Parathyroid adenoma (tissue), 2 donors: ENCODE data around the gene TEAD1.
A peak's percentile ranks its signal among the peaks of the same experiment; 100 is the strongest.

Experiments
- H2AFZ ChIP-seq: fragments of 300-600 bp; sonication (generic); one replicate; pipeline ENCODE4 v1.7.0; 2017; ENCODE audit warnings: antibody characterized with exemption, mild to moderate bottlenecking
- H3K27ac ChIP-seq: fragments of 300-600 bp; sonication (generic); one replicate; pipeline ENCODE4 v1.7.0; 2017
- H3K27me3 ChIP-seq: fragments of 300-600 bp; sonication (generic); one replicate; pipeline ENCODE4 v1.7.0; 2017; ENCODE audit warnings: low read length; ENCODE audit not compliant: control insufficient read depth, insufficient read depth
- H3K36me3 ChIP-seq: fragments of 300-600 bp; sonication (generic); one replicate; pipeline ENCODE4 v1.7.0; 2017; ENCODE audit warnings: low read length; ENCODE audit not compliant: control insufficient read depth, insufficient read depth
- H3K4me1 ChIP-seq: fragments of 300-600 bp; sonication (generic); one replicate; pipeline ENCODE4 v1.7.0; 2017; ENCODE audit warnings: control low read depth
- H3K4me2 ChIP-seq: fragments of 300-600 bp; sonication (generic); one replicate; pipeline ENCODE4 v1.7.0; 2017; ENCODE audit warnings: low read length
- H3K4me3 ChIP-seq: fragments of 300-600 bp; sonication (generic); one replicate; pipeline ENCODE4 v1.7.0; 2017; ENCODE audit warnings: low read depth, low read length
- H3K79me2 ChIP-seq: fragments of 300-600 bp; sonication (generic); one replicate; pipeline ENCODE4 v1.7.0; 2017; ENCODE audit warnings: control low read depth
- H3K9ac ChIP-seq: fragments of 300-600 bp; sonication (generic); one replicate; pipeline ENCODE4 v1.7.0; 2017; ENCODE audit warnings: mild to moderate bottlenecking
- H3K9me3 ChIP-seq: fragments of 300-600 bp; sonication (generic); one replicate; pipeline ENCODE4 v1.7.0; 2017; ENCODE audit warnings: low read length; ENCODE audit not compliant: control insufficient read depth
- CTCF ChIP-seq: fragments of 300-600 bp; sonication (generic); IDR thresholded peaks from one replicate; pipeline ENCODE4 v1.7.0; 2017; ENCODE audit warnings: antibody characterized with exemption, mild to moderate bottlenecking
- donor health status: primary hyperparathyroidism.

TEAD1 gene

GRCh38 chr11:12841946-12842630, 167.9 kb downstream of the TEAD1 start:
- Histone ChIP-seq H3K9ac (no peak overlapping the region), H3K79me2 (peaks cover 4% of the 10 kb centered on the region), H2AFZ (peak overlapping the region; percentile 48), H3K9me3 (no peaks in the 10 kb centered on the region), H3K27ac (peak overlapping the region; percentile 62), H3K4me2 (peak overlapping the region; percentile 24), H3K36me3 (no peaks in the 10 kb centered on the region), H3K4me1 (peaks cover 2% of the 10 kb centered on the region), H3K27me3 (no peaks in the 10 kb centered on the region), H3K4me3 (no peak overlapping the region)
- no peak for TF ChIP-seq CTCF

GRCh38 chr11:12842933-12843636, 168.9 kb downstream of the TEAD1 start:
- Histone ChIP-seq H3K79me2 (no peaks in the 10 kb centered on the region), H3K4me2 (peak overlapping the region; percentile 24), H3K27ac (no peak overlapping the region), H3K36me3 (no peaks in the 10 kb centered on the region), H3K27me3 (no peaks in the 10 kb centered on the region), H3K4me1 (peaks cover 2% of the 10 kb centered on the region), H3K4me3 (no peak overlapping the region), H3K9ac (no peak overlapping the region), H2AFZ (no peak overlapping the region), H3K9me3 (no peaks in the 10 kb centered on the region)
- TF ChIP-seq CTCF = no peak

GRCh38 chr11:12845163-12845562, 170.9 kb downstream of the TEAD1 start:
- Histone ChIP-seq H2AFZ (no peak overlapping the region), H3K27ac (no peak overlapping the region), H3K4me3 (no peak overlapping the region), H3K4me2 (no peak overlapping the region), H3K9me3 (no peaks in the 10 kb centered on the region), H3K4me1 (peaks cover 2% of the 10 kb centered on the region), H3K27me3 (no peaks in the 10 kb centered on the region), H3K36me3 (no peaks in the 10 kb centered on the region), H3K9ac (no peak overlapping the region), H3K79me2 (peaks cover 3% of the 10 kb centered on the region)
- TF ChIP-seq CTCF = no peak

GRCh38 chr11:12845739-12846358, 171.6 kb downstream of the TEAD1 start:
- Histone ChIP-seq H3K36me3 (no peaks in the 10 kb centered on the region), H2AFZ (no peak overlapping the region), H3K4me3 (no peak overlapping the region), H3K4me1 (peaks cover 2% of the 10 kb centered on the region), H3K9me3 (no peaks in the 10 kb centered on the region), H3K27ac (no peak overlapping the region), H3K4me2 (no peak overlapping the region), H3K27me3 (no peaks in the 10 kb centered on the region), H3K9ac (no peak overlapping the region), H3K79me2 (peaks cover 3% of the 10 kb centered on the region)
- TF ChIP-seq CTCF = no peak
